Bronchial epithelial cell (primary cell): ENCODE data around the gene MTSS2. TPM values are rescaled to one million over a fixed set of nuclear protein-coding genes. Genes with fewer than 3 reads are reported as not detected.

ENCODE experiments used
- DNase-seq: peaks from one replicate; pipeline ENCODE4 v3.0.0-alpha.2; 2010; ENCODE audit warnings: low read depth
- FAIRE-seq: peaks from 2 replicates; lab custom pipeline; 2011; peaks lifted over from hg19 to GRCh38; lab: Jason Lieb, UNC
- H3K27me3 ChIP-seq: 2 replicates; pipeline ENCODE4 v1.5.1; 2011; ENCODE audit warnings: low read length; ENCODE audit not compliant: control insufficient read depth, insufficient read depth
- H3K36me3 ChIP-seq: 2 replicates; pipeline ENCODE4 v1.5.1; 2011; ENCODE audit warnings: low read length; ENCODE audit not compliant: control insufficient read depth, insufficient read depth
- H3K4me3 ChIP-seq: 2 replicates; pipeline ENCODE4 v1.5.1; 2011; ENCODE audit warnings: mild to moderate bottlenecking, low read depth, low read length, control low read depth
- CTCF ChIP-seq: IDR thresholded peaks from 2 replicates; pipeline ENCODE4 v1.5.1; 2011; ENCODE audit warnings: mild to moderate bottlenecking, moderate library complexity, low read length, control low read depth, inconsistent platforms; ENCODE audit not compliant: insufficient read depth, severe bottlenecking
- total RNA-seq: library from RNA; depleted of rRNA; stranded (reverse); fragments of >200 nt; gene quantifications from 2 replicates; pipeline ENCODE4 v1.2.1, GENCODE V29; 2014

Gene MTSS2
- total RNA-seq, 1 donor from 2014 or later, result 20.0 TPM

- no peak for TF ChIP-seq CTCF
- DNase-seq (no peak), FAIRE-seq (no peak)
- Histone ChIP-seq H3K4me3 (no peak overlapping the region), H3K36me3 (peaks cover 1% of the 10 kb centered on the region), H3K27me3 (no peaks in the 10 kb centered on the region)
Observed at GRCh38 chr16:70701036-70701435, 15.2 kb upstream of the MTSS2 start.

GRCh38 chr16:70700101-70701020, 14.5 kb upstream of the MTSS2 start:
- DNase-seq (peak; percentile 86), FAIRE-seq (no peak)
- Histone ChIP-seq H3K36me3 (peaks cover 1% of the 10 kb centered on the region), H3K27me3 (no peaks in the 10 kb centered on the region), H3K4me3 (no peak overlapping the region)
- TF ChIP-seq CTCF, result no peak

- TF ChIP-seq CTCF, result no peak
- H3K27me3 ChIP-seq, result no peaks in the 10 kb centered on the region
- peaks cover 1% of the 10 kb centered on the region for H3K36me3 ChIP-seq
- DNase-seq, result peak; percentile 50
- FAIRE-seq, result no peak
- no peak overlapping the region for H3K4me3 ChIP-seq
Observed at GRCh38 chr16:70699696-70700095, 13.8 kb upstream of the MTSS2 start.

GRCh38 chr16:70698901-70699300, 13.0 kb upstream of the MTSS2 start:
- no peak for FAIRE-seq
- Histone ChIP-seq H3K27me3 (no peaks in the 10 kb centered on the region), H3K36me3 (peaks cover 1% of the 10 kb centered on the region), H3K4me3 (no peak overlapping the region)
- no peak for DNase-seq
- no peak for TF ChIP-seq CTCF

- TF ChIP-seq CTCF, result no peak
- DNase-seq, result no peak
- no peak for FAIRE-seq
- Histone ChIP-seq H3K27me3 (no peaks in the 10 kb centered on the region), H3K4me3 (no peak overlapping the region), H3K36me3 (peaks cover 1% of the 10 kb centered on the region)
Observed at GRCh38 chr16:70697594-70698170, 11.8 kb upstream of the MTSS2 start.
